Common myeloid progenitor, CD34-positive (primary cell): Measurements from ENCODE around the gene FAM13A.
"Not testable (repeated sequence)": the region's sequence is repeated elsewhere in the genome, so short reads cannot be mapped to it uniquely, and the experiment has no call there.

Source experiments
- CTCF ChIA-PET: fragments of 350-600 bp; sonication (Branson Sonifier 250); formaldehyde crosslinking; loops from one replicate; lab custom pipeline; 2021; ENCODE audit warnings: antibody characterized with exemption; lab: Charles Lee
- POLR2A ChIA-PET: fragments of 350-600 bp; sonication (Branson Sonifier 250); formaldehyde crosslinking; loops from one replicate; lab custom pipeline; 2021; ENCODE audit warnings: antibody characterized with exemption; lab: Charles Lee
- DNase-seq, 3 donors: peaks; one replicate each; pipeline versions ENCODE4 v3.0.0 to v3.0.0-alpha.2; 2013
- H3K27ac ChIP-seq, 2 experiments: 1 replicate in 1 of 2; 2 replicates in 1 of 2; pipeline ENCODE4 v1.7.0; 2013; ENCODE audit warnings: inconsistent platforms in 2 of 2, low read length in 2 of 2, mild to moderate bottlenecking in 2 of 2, low read depth in 1 of 2, moderate library complexity in 1 of 2; ENCODE audit not compliant: severe bottlenecking in 2 of 2, insufficient read depth in 1 of 2, poor library complexity in 1 of 2
- H3K27me3 ChIP-seq, 5 experiments: replicated peaks in 2 of 5; 1 replicate in 3 of 5; 2 replicates in 2 of 5; pipeline versions ENCODE4 v1.6.1 to v1.7.0; 2013; ENCODE audit warnings: low read length in 4 of 5, mild to moderate bottlenecking in 2 of 5, moderate library complexity in 2 of 5, inconsistent platforms in 1 of 5; ENCODE audit not compliant: insufficient read depth in 5 of 5, control insufficient read depth in 4 of 5
- H3K36me3 ChIP-seq, 4 experiments: 1 replicate in 2 of 4; 2 replicates in 2 of 4; pipeline versions ENCODE4 v1.6.1 to v1.7.0; 2013; ENCODE audit warnings: low read length in 3 of 4, control low read depth in 1 of 4, mild to moderate bottlenecking in 1 of 4; ENCODE audit not compliant: control insufficient read depth in 4 of 4, insufficient read depth in 4 of 4
- H3K4me1 ChIP-seq, 4 experiments: 1 replicate in 3 of 4; 2 replicates in 1 of 4; pipeline versions ENCODE4 v1.6.1 to v1.7.1; 2013; ENCODE audit warnings: low read length in 3 of 4, mild to moderate bottlenecking in 3 of 4, control low read depth in 1 of 4, inconsistent platforms in 1 of 4, moderate library complexity in 1 of 4; ENCODE audit not compliant: control insufficient read depth in 4 of 4, insufficient read depth in 4 of 4; ENCODE audit errors: control extremely low read depth in 1 of 4
- H3K4me3 ChIP-seq, 7 experiments: 1 replicate in 4 of 7; 2 replicates in 3 of 7; pipeline versions ENCODE4 v1.5.1 to v1.7.0; 2013; ENCODE audit warnings: mild to moderate bottlenecking in 7 of 7, low read length in 6 of 7, moderate library complexity in 6 of 7, inconsistent platforms in 2 of 7, low read depth in 2 of 7, control low read depth in 1 of 7; ENCODE audit not compliant: insufficient read depth in 4 of 7, control insufficient read depth in 1 of 7; ENCODE audit errors: extremely low read depth in 1 of 7
- H3K9me3 ChIP-seq, 5 experiments: 1 replicate in 4 of 5; 2 replicates in 1 of 5; pipeline versions ENCODE4 v1.6.1 to v1.7.1; 2013; ENCODE audit warnings: low read length in 4 of 5, mild to moderate bottlenecking in 2 of 5, inconsistent platforms in 1 of 5, low read depth in 1 of 5, moderate library complexity in 1 of 5; ENCODE audit not compliant: control insufficient read depth in 4 of 5, insufficient read depth in 2 of 5; ENCODE audit errors: control extremely low read depth in 1 of 5
- WGBS: methylation state at CpG from one replicate; pipeline ENCODE4 v1.1.5; 2013; ENCODE audit not compliant: insufficient coverage; 5-methylcytosine and 5-hydroxymethylcytosine counted together

Gene FAM13A

GRCh38 chr4:88904240-88904639 lies 152.7 kb downstream of the FAM13A start:
- H3K27ac ChIP-seq, H3K4me3 ChIP-seq, DNase-seq, H3K4me1 ChIP-seq, POLR2A ChIA-PET, H3K27me3 ChIP-seq: not testable (repeated sequence)
- no CpG with 5 or more reads among the region's 3 CpGs for WGBS
- Histone ChIP-seq H3K36me3 (peaks cover 0 to 14% (median under 1%) of the 10 kb centered on the region in 4 experiments), H3K9me3 (peaks cover 0 to 26% (median 2%) of the 10 kb centered on the region in 5 experiments)
- CTCF ChIA-PET: interaction anchor here (1.6 kb wide), 1 partner anchor 9 kb away, joined by 3 read pairs; no protein-coding TSS in a partner anchor

GRCh38 chr4:88900432-88900831 lies 156.6 kb downstream of the FAM13A start:
- ChIA-PET POLR2A (no interaction called here), CTCF (no interaction called here)
- no peak overlapping the region for H3K4me3 ChIP-seq
- DNase-seq: no peak
- 100% methylated on average over 1 of the region's 2 CpGs for WGBS
- no peaks in the 10 kb centered on the region for H3K4me1 ChIP-seq
- H3K9me3 ChIP-seq: peaks cover 0 to 31% (median 2%) of the 10 kb centered on the region in 5 experiments
- H3K36me3 ChIP-seq: peaks cover 0 to 19% (median 3%) of the 10 kb centered on the region in 4 experiments
- H3K27ac ChIP-seq: no peak overlapping the region
- H3K27me3 ChIP-seq: no peaks in the 10 kb centered on the region

GRCh38 chr4:88897752-88898151 lies 159.2 kb downstream of the FAM13A start:
- peaks cover 0 to 10% (median 3%) of the 10 kb centered on the region in 4 experiments for H3K36me3 ChIP-seq
- H3K27ac ChIP-seq: no peak overlapping the region
- no peaks in the 10 kb centered on the region for H3K4me1 ChIP-seq
- H3K4me3 ChIP-seq: no peak overlapping the region
- ChIA-PET POLR2A (interaction anchor here (0.6 kb wide), 1 partner anchor 56 kb away, joined by 6 read pairs; no protein-coding TSS in a partner anchor), CTCF (no interaction called here)
- peaks cover 0 to 22% (median 2%) of the 10 kb centered on the region in 5 experiments for H3K9me3 ChIP-seq
- no peaks in the 10 kb centered on the region for H3K27me3 ChIP-seq
- no peak for DNase-seq

GRCh38 chr4:88897180-88897579 lies 159.8 kb downstream of the FAM13A start:
- ChIA-PET CTCF (no interaction called here), POLR2A (interaction anchor here (0.6 kb wide), 1 partner anchor 56 kb away, joined by 6 read pairs; no protein-coding TSS in a partner anchor)
- no peak for DNase-seq

GRCh38 chr4:88893961-88894360 lies 163.0 kb downstream of the FAM13A start:
- Histone ChIP-seq H3K4me3 (no peak overlapping the region), H3K27ac (no peak overlapping the region), H3K27me3 (no peaks in the 10 kb centered on the region), H3K4me1 (no peaks in the 10 kb centered on the region), H3K36me3 (peaks cover 0 to 6% (median 2%) of the 10 kb centered on the region in 4 experiments), H3K9me3 (peaks cover 0 to 5% (median 0%) of the 10 kb centered on the region in 5 experiments)
- CTCF ChIA-PET: no interaction called here
- no peak for DNase-seq
- WGBS: no CpG with 5 or more reads among the region's 1 CpG
- POLR2A ChIA-PET: interaction anchor here (0.6 kb wide), 1 partner anchor 1349 kb away, joined by 3 read pairs; no protein-coding TSS in a partner anchor

More at GRCh38 chr4:88897180-88897579, 159.8 kb downstream of the FAM13A start:
- Histone ChIP-seq H3K27ac (no peak overlapping the region), H3K4me1 (no peaks in the 10 kb centered on the region), H3K4me3 (no peak overlapping the region), H3K36me3 (peaks cover 0 to 9% (median 3%) of the 10 kb centered on the region in 4 experiments), H3K27me3 (no peaks in the 10 kb centered on the region), H3K9me3 (peaks cover 0 to 21% (median 2%) of the 10 kb centered on the region in 5 experiments)
- WGBS: no CpG with 5 or more reads among the region's 2 CpGs

DNA sequence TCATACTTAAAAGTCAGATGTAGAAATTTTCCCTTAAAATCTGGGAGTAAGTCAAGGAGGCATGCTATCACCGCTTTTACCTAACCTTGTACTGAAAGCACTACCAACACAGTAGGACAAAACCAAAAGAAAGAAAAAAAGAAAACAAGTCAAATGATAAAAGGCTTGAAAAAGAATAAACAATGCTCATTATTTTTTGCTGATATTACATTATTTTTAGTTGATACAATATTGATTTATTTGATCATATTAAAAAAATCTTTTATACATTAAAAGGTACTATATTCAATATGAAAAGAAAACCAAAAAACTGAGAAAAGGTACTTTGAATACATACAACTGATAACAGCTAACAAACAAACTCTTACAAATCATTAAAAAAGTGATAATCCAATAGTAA lies 164.3 kb downstream of the FAM13A start:
- ChIA-PET POLR2A (interaction anchor here (0.6 kb wide), 1 partner anchor 39 kb away, joined by 4 read pairs; no protein-coding TSS in a partner anchor), CTCF (interaction anchor here (1.2 kb wide), 1 partner anchor 74 kb away, joined by 3 read pairs; no protein-coding TSS in a partner anchor)
- Histone ChIP-seq H3K9me3 (peaks cover 0 to 3% (median 0%) of the 10 kb centered on the region in 5 experiments), H3K27ac (no peak overlapping the region), H3K36me3 (peaks cover 0 to 6% (median 2%) of the 10 kb centered on the region in 4 experiments), H3K4me1 (no peaks in the 10 kb centered on the region), H3K27me3 (no peaks in the 10 kb centered on the region), H3K4me3 (no peak overlapping the region)
- no CpG with 5 or more reads among the region's 1 CpG for WGBS
- no peak for DNase-seq

- WGBS: 100% methylated on average over 1 of the region's 1 CpG
- POLR2A ChIA-PET: interaction anchor here (0.6 kb wide), 1 partner anchor 368 kb away, joined by 3 read pairs; the partner anchor contains the start of gene PYURF
- CTCF ChIA-PET: no interaction called here
- Histone ChIP-seq H3K9me3 (no peaks in the 10 kb centered on the region), H3K4me1 (no peaks in the 10 kb centered on the region), H3K36me3 (no peaks in the 10 kb centered on the region), H3K27me3 (no peaks in the 10 kb centered on the region), H3K4me3 (no peak overlapping the region), H3K27ac (no peak overlapping the region)
- no peak for DNase-seq
These were observed 165.3 kb downstream of the FAM13A start for GRCh38 chr4:88891636-88892035.
